ENCODE results near the gene SMYD5.

DNA sequence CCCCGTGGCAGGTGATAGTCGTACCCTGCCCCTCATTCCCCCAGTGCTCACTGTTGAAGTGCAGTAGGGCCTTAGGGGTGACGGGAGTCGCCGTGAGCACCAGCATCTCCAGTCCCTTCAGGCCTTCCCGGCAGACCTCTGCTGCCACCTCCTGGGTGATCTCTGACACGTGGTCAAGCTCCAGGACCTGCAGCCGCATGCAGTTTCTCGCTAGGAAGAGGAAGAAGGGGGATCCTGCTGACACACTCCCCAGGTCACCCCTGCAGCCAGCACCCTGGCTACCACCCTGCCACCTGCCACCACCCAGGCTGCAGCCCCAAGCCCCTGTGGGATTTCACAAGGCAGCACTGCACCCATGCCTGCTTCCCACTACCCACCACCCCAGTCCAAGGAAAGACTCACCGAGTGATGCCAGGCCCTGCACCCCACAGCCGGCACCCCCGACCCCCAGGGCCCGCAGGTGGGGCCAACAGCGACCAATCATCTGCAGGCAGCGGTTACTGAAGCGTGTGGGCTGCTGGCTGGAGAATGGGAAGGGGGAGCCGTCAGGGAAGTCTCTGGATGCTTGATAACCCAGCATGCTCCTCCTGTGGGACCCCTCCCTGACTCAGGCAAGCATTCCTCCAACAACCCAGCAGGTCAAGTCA lies 46.4 kb downstream of the SMYD5 start:
- TF ChIP-seq, protein P1, sequence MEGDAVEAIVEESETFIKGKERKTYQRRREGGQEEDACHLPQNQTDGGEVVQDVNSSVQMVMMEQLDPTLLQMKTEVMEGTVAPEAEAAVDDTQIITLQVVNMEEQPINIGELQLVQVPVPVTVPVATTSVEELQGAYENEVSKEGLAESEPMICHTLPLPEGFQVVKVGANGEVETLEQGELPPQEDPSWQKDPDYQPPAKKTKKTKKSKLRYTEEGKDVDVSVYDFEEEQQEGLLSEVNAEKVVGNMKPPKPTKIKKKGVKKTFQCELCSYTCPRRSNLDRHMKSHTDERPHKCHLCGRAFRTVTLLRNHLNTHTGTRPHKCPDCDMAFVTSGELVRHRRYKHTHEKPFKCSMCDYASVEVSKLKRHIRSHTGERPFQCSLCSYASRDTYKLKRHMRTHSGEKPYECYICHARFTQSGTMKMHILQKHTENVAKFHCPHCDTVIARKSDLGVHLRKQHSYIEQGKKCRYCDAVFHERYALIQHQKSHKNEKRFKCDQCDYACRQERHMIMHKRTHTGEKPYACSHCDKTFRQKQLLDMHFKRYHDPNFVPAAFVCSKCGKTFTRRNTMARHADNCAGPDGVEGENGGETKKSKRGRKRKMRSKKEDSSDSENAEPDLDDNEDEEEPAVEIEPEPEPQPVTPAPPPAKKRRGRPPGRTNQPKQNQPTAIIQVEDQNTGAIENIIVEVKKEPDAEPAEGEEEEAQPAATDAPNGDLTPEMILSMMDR (IDR thresholded peaks at IDR 0.05) = no peak
- TF ChIP-seq POLR2A (IDR thresholded peaks at IDR 0.05) = no peak
